ENCODE data around the gene PTPN7. TPM values are rescaled to one million over a fixed set of nuclear protein-coding genes. Genes with fewer than 3 reads are reported as not detected.
"Not testable (repeated sequence)": the region's sequence is repeated elsewhere in the genome, so short reads cannot be mapped to it uniquely, and the experiment has no call there.

The PTPN7 gene
- total RNA-seq, 4 donors from 2014 or later, result 4.7 to 48.7 (median 7.6) TPM

GRCh38 chr1:202113690-202114300 lies 46.6 kb downstream of the PTPN7 start:
- peaks cover 0 to 30% (median 0%) of the 10 kb centered on the region in 4 donors for H3K4me1 ChIP-seq
- no peaks in the 10 kb centered on the region for H3K36me3 ChIP-seq
- H3K27me3 ChIP-seq, result no peaks in the 10 kb centered on the region
- TF ChIP-seq POLR2A (IDR thresholded peaks at IDR 0.05), result no peak
- TF ChIP-seq, protein P1, sequence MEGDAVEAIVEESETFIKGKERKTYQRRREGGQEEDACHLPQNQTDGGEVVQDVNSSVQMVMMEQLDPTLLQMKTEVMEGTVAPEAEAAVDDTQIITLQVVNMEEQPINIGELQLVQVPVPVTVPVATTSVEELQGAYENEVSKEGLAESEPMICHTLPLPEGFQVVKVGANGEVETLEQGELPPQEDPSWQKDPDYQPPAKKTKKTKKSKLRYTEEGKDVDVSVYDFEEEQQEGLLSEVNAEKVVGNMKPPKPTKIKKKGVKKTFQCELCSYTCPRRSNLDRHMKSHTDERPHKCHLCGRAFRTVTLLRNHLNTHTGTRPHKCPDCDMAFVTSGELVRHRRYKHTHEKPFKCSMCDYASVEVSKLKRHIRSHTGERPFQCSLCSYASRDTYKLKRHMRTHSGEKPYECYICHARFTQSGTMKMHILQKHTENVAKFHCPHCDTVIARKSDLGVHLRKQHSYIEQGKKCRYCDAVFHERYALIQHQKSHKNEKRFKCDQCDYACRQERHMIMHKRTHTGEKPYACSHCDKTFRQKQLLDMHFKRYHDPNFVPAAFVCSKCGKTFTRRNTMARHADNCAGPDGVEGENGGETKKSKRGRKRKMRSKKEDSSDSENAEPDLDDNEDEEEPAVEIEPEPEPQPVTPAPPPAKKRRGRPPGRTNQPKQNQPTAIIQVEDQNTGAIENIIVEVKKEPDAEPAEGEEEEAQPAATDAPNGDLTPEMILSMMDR (IDR thresholded peaks at IDR 0.05), result no peak
- H3K4me3 ChIP-seq, result no peak overlapping the region
- no peak for DNase-seq
- H3K27ac ChIP-seq, result peak overlapping the region in 3 of 4 donors; percentile 27 to 80 (median 37)
- no peaks in the 10 kb centered on the region for H3K9me3 ChIP-seq

- Histone ChIP-seq H3K27ac (peak overlapping the region in 3 of 4 donors; percentile 27 to 80 (median 37)), H3K4me1 (peaks cover 0 to 32% (median 0%) of the 10 kb centered on the region in 4 donors), H3K36me3 (no peaks in the 10 kb centered on the region), H3K27me3 (no peaks in the 10 kb centered on the region), H3K9me3 (no peaks in the 10 kb centered on the region), H3K4me3 (no peak overlapping the region)
- TF ChIP-seq, protein P1 (IDR thresholded peaks at IDR 0.05), result no peak
- TF ChIP-seq POLR2A (IDR thresholded peaks at IDR 0.05), result no peak
- DNase-seq, result no peak
Measured at GRCh38 chr1:202112859-202113689, 47.3 kb downstream of the PTPN7 start.

DNA sequence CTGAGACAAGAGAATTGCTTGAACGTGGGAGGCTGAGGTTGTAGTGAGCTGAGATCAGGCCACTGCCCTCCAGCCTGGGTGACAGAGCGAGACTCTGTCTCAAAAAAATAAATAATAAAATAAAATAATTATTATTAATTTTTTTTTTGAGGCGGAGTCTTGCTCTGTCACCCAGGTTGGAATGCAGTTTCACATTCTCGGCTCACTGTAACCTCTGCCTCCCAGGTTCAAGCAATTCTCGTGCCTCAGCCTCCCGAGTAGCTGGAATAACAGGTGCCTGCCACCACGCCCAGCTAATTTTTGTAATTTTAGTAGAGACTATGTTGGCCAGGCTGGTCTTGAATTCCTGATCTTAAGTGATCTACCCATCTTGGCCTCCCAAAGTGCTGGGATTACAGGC lies 48.8 kb downstream of the PTPN7 start:
- not testable (repeated sequence) for H3K27me3 ChIP-seq, DNase-seq, H3K36me3 ChIP-seq, H3K4me3 ChIP-seq, H3K27ac ChIP-seq, H3K9me3 ChIP-seq
- peaks cover 0 to 46% (median 2%) of the 10 kb centered on the region in 4 donors for H3K4me1 ChIP-seq

GRCh38 chr1:202110977-202111376 lies 49.4 kb downstream of the PTPN7 start:
- H3K9me3 ChIP-seq, result no peaks in the 10 kb centered on the region
- TF ChIP-seq, protein P1 (IDR thresholded peaks at IDR 0.05), result no peak
- no peak for TF ChIP-seq POLR2A (IDR thresholded peaks at IDR 0.05)
- H3K36me3 ChIP-seq, result no peaks in the 10 kb centered on the region
- no peak overlapping the region for H3K4me3 ChIP-seq
- DNase-seq, result no peak
- H3K4me1 ChIP-seq, result peaks cover 0 to 50% (median 2%) of the 10 kb centered on the region in 4 donors
- no peak overlapping the region for H3K27ac ChIP-seq
- no peaks in the 10 kb centered on the region for H3K27me3 ChIP-seq

GRCh38 chr1:202107801-202108731 lies 52.3 kb downstream of the PTPN7 start:
- peak in 2 of 3 donors; percentile 89 to 90 for DNase-seq
- H3K4me3 ChIP-seq, result no peak overlapping the region
- no peaks in the 10 kb centered on the region for H3K36me3 ChIP-seq
- H3K27ac ChIP-seq, result peak overlapping the region in 3 of 4 donors; percentile 88 to 98 (median 95)
- TF ChIP-seq, protein P1 (IDR thresholded peaks at IDR 0.05), result no peak
- peak; percentile 34 to 63 for TF ChIP-seq POLR2A (IDR thresholded peaks at IDR 0.05)
- H3K9me3 ChIP-seq, result no peaks in the 10 kb centered on the region
- H3K4me1 ChIP-seq, result peaks cover 0 to 41% (median 2%) of the 10 kb centered on the region in 4 donors
- no peaks in the 10 kb centered on the region for H3K27me3 ChIP-seq

Measured in Peyer's patch (tissue), 4 donors.